OCI-LY3 (cell line): ENCODE measurements around the gene IFNL4.
"Not testable (repeated sequence)": the region's sequence is repeated elsewhere in the genome, so short reads cannot be mapped to it uniquely, and the experiment has no call there.

Experiments
- H2AFZ ChIP-seq: fragments of 200-600, 300-600 bp; shearing (Covaris generic); 2 replicates; pipeline ENCODE4 v1.6.0; 2014; ENCODE audit warnings: antibody characterized with exemption, low read depth, low read length
- H3K27ac ChIP-seq: fragments of 200-600, 300-600 bp; sonication (generic); 2 replicates; pipeline ENCODE4 v1.5.1; 2014; ENCODE audit warnings: mild to moderate bottlenecking, low read length, moderate library complexity, mixed read lengths
- H3K27me3 ChIP-seq: fragments of 200-600, 300-600 bp; sonication (generic); 2 replicates; pipeline ENCODE4 v1.6.1; 2014; ENCODE audit warnings: low read depth, low read length, mixed read lengths
- H3K36me3 ChIP-seq: fragments of 200-600, 300-600 bp; sonication (generic); replicated peaks from 2 replicates; pipeline ENCODE3; 2014; ENCODE audit warnings: low read depth, low read length, mixed read lengths
- H3K4me1 ChIP-seq: fragments of 300-600, 200-600 bp; sonication (generic); 2 replicates; pipeline ENCODE4 v1.6.1; 2014; ENCODE audit warnings: low read length, mixed read lengths
- H3K4me2 ChIP-seq: fragments of 200-600, 300-600 bp; sonication (generic); 2 replicates; pipeline ENCODE4 v1.6.1; 2014; ENCODE audit warnings: low read length, mixed read lengths
- H3K4me3 ChIP-seq: fragments of 300-600, 200-600 bp; sonication (generic); 2 replicates; pipeline ENCODE4 v1.5.1; 2014; ENCODE audit warnings: antibody characterized with exemption, mild to moderate bottlenecking, low read length, moderate library complexity
- H3K79me2 ChIP-seq: fragments of 300-600, 200-600 bp; shearing (Covaris generic); 2 replicates; pipeline ENCODE4 v1.6.1; 2014; ENCODE audit warnings: mild to moderate bottlenecking, low read length, mixed read lengths
- H3K9ac ChIP-seq: fragments of 300-600, 200-600 bp; shearing (Covaris generic); 2 replicates; pipeline ENCODE4 v1.6.0; 2014; ENCODE audit warnings: mild to moderate bottlenecking, low read length, moderate library complexity
- H3K9me3 ChIP-seq: fragments of 200-600, 300-600 bp; shearing (Covaris generic); 2 replicates; pipeline ENCODE4 v1.6.1; 2014; ENCODE audit warnings: low read length, mixed read lengths; ENCODE audit not compliant: insufficient read depth
- H4K20me1 ChIP-seq: fragments of 200-600, 300-600 bp; sonication (generic); 2 replicates; pipeline ENCODE4 v1.6.1; 2016; ENCODE audit warnings: low read length, mixed read lengths; ENCODE audit not compliant: insufficient read depth
- EZH2phosphoT487 ChIP-seq: fragments of 200-600 bp; shearing (Covaris generic); IDR thresholded peaks from 2 replicates; pipeline ENCODE4 v1.6.1; 2018; ENCODE audit warnings: antibody characterized with exemption, mixed run types, low read depth
- TF ChIP-seq, protein P1 (sequence below): fragments of 200-600, 300-600 bp; sonication (generic); IDR thresholded peaks from 2 replicates; pipeline ENCODE4 v1.5.1; 2014; ENCODE audit warnings: antibody characterized with exemption, low read length, low read depth

IFNL4 gene

DNA sequence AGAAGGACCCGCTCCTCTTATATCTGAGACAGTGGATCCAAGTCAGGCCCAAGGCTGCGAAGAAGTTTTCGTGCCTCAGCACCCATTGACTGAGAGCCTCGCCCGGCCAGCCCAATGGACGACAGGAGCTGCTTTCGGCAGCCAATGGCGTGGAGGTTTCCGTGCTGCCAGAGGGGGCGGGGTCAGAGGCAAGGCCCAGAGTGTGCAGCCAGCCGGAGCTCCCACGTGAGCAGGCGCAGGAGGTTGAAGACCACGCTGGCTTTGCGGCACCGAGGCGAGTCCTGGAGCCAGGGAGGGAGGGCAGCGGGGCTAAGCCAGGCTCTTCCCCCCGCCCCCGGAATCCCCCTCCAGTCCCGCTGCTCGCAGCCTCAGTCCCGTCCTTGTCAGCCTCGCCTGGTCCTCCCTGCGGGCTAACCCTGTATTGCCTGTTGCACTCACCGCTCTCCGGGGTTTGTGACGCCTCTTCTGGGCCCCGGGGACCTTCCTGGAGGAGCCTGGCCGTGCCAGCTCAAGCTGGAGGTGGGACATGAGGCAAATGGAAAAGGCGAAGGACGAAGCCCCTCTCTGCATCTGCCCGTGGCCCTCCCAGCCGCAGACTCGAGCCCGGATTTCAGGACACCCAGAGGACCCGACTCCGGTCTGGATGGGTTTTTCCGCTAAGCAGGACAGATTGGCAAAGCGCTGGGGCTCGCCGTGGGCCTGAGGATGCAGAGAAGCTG is 1.5 kb downstream of the IFNL4 start:
- Histone ChIP-seq H3K4me1 (no peaks in the 10 kb centered on the region), H3K9me3 (no peaks in the 10 kb centered on the region), H3K36me3 (no peaks in the 10 kb centered on the region), H3K79me2 (no peaks in the 10 kb centered on the region), H3K9ac (no peak overlapping the region), H3K4me3 (no peak overlapping the region), H2AFZ (no peak overlapping the region), H3K27me3 (no peaks in the 10 kb centered on the region), H3K27ac (no peak overlapping the region), H3K4me2 (no peak overlapping the region), H4K20me1 (no peaks in the 10 kb centered on the region)
- TF ChIP-seq, protein P1, sequence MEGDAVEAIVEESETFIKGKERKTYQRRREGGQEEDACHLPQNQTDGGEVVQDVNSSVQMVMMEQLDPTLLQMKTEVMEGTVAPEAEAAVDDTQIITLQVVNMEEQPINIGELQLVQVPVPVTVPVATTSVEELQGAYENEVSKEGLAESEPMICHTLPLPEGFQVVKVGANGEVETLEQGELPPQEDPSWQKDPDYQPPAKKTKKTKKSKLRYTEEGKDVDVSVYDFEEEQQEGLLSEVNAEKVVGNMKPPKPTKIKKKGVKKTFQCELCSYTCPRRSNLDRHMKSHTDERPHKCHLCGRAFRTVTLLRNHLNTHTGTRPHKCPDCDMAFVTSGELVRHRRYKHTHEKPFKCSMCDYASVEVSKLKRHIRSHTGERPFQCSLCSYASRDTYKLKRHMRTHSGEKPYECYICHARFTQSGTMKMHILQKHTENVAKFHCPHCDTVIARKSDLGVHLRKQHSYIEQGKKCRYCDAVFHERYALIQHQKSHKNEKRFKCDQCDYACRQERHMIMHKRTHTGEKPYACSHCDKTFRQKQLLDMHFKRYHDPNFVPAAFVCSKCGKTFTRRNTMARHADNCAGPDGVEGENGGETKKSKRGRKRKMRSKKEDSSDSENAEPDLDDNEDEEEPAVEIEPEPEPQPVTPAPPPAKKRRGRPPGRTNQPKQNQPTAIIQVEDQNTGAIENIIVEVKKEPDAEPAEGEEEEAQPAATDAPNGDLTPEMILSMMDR: no peak
- no peak for TF ChIP-seq EZH2phosphoT487

DNA sequence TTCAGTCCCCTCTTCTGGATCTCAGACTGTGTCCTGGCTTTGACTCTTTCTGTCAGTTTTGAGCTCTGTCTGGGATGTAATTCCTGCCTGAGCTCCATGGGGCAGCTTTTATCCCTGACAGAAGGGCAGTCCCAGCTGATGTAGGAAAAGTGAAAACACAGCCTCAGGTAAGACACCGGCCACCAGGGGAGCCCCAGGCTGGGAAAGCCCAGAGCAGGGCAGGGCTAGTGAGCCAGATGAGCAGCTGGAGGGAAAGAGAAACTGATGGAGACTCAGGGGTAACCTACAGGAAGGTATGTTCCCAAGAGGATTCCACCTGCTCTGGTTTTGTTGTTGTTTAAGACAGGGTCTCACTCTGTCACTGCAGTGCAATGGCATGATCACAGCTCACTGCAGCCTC is 3.5 kb downstream of the IFNL4 start:
- not testable (repeated sequence) for H3K9ac ChIP-seq, H4K20me1 ChIP-seq, H3K36me3 ChIP-seq, H3K27me3 ChIP-seq, H2AFZ ChIP-seq, H3K27ac ChIP-seq, H3K9me3 ChIP-seq, H3K4me2 ChIP-seq, H3K4me1 ChIP-seq, H3K4me3 ChIP-seq, H3K79me2 ChIP-seq

DNA sequence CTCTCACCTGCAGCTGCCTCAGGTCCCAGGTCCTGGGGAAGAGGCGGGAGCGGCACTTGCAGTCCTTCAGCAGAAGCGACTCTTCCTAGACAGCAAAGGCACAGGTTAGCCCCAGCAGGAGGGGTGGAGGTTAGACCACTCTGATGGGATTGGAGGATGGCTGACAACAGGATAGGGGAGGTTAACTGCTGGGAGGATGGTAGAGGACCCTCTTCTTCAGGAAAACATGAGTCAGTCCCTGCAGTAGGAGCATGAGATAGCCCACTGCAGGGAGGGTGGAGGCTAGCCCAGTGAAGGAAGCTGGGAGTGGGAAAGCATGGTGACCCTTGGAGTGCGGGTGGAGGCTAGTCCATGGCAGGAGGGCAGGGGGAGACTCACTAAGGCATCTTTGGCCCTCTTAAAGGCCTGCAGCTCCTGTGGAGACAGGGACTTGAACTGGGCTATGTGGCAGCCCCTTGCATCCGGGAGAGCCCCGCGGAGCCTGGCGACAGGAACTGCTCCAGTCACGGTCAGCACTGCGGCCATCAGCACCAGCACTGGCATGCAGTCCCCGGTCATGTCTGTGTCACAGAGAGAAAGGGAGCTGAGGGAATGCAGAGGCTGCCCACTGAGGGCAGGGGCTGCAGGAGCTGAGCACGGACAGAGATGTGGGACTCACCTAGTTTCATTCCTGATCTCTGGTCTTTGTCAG is 4.1 kb downstream of the IFNL4 start, which contains the start of gene IFNL3:
IFNL3 (minus strand) TSS at position 597 of the 691 bp plus-strand sequence; CDS start at position 558, 39 bp downstream.
- not testable (repeated sequence) for H3K27me3 ChIP-seq, H2AFZ ChIP-seq, H3K4me2 ChIP-seq, H3K79me2 ChIP-seq, H3K9me3 ChIP-seq, H3K27ac ChIP-seq, H3K36me3 ChIP-seq, H3K9ac ChIP-seq, H3K4me3 ChIP-seq, H4K20me1 ChIP-seq, H3K4me1 ChIP-seq

DNA sequence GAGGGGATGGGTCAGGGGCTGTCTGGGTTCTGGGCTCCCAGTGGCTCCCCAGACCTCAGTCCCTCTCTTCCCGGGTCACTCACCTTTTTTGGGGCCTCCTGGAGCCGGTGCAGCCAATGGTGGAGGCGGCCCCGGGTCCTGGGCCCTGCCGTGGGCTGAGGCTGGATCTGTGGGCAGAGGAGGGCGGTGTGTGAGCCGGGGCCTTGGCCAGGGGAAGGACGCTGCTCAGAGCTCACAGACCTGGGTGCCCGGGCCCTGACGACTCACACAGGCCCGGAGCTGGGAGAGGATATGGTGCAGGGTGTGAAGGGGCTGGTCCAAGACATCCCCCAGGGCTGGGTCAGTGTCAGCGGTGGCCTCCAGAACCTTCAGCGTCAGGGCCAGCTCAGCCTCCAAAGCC is 4.9 kb downstream of the IFNL4 start:
- H3K9me3 ChIP-seq, H3K36me3 ChIP-seq, H3K79me2 ChIP-seq, H2AFZ ChIP-seq, H3K27me3 ChIP-seq, H3K9ac ChIP-seq, H3K4me3 ChIP-seq, H3K4me2 ChIP-seq, H3K4me1 ChIP-seq, H3K27ac ChIP-seq, H4K20me1 ChIP-seq: not testable (repeated sequence)

DNA sequence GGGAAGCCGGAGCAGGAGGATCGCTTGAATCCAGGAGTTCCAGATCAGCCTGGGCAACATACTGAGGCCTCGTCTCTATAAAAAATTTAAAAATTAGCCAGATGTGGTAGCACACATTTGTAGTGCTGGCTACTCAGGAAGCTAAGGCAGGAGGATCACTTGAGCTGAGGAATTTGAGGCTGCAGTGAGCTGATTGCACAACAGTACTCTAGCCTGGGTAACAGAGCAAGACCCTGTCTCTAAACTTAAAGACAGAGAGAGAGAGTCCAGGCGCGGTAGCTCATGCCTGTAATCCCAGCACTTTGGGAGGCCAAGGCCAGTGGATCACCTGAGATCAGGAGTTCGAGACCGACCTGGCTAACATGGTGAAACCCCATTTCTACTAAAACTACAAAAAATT is 8.2 kb downstream of the IFNL4 start:
- Histone ChIP-seq H3K9me3 (no peaks in the 10 kb centered on the region), H3K27me3 (0 out of 2 replicates have a peak, but pooled peaks cover 3% of the 10 kb centered on the region), H3K79me2 (no peaks in the 10 kb centered on the region), H3K36me3 (no peaks in the 10 kb centered on the region), H2AFZ (no peak overlapping the region), H3K9ac (no peak overlapping the region), H3K4me1 (peaks cover 12% of the 10 kb centered on the region), H3K4me2 (no peak overlapping the region), H3K4me3 (no peak overlapping the region), H3K27ac (no peak overlapping the region), H4K20me1 (no peaks in the 10 kb centered on the region)
- no peak for TF ChIP-seq EZH2phosphoT487
- TF ChIP-seq, protein P1: no peak
